ENCODE measurements around the gene TMEM38A. TPM values are rescaled to one million over a fixed set of nuclear protein-coding genes. Genes with fewer than 3 reads are reported as not detected.
"Not testable (repeated sequence)": the region's sequence is repeated elsewhere in the genome, so short reads cannot be mapped to it uniquely, and the experiment has no call there.

TMEM38A gene
- polyA plus RNA-seq, 1 experiment: 1.6 TPM

DNA sequence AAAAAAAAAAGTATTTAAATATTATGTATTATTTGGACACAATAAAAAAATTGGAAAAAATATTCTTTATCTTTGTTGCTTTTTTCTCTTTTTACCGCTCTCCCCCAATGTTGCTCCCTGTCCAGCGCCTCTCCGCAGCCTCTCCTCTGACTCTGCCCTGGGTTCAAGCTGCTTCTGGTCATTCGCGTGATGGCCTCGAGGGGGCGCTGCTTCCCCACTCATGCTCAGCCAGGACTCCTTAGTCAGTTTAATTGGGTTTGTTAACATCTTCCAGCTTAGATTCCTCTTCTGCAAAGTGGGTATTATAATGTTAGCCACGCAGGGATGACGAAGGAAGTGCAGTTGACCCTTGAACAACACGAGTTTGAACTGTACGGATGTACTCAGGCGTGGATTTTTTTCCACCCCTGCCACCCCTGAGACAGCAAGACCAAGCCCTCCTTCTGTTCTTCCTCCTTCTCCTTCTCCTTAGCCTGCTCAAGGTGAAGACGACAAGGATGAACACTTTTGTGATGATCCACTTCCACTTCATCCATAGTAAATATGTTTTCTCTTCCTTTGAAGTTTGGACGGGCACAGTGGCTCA, 53.9 kb downstream of the TMEM38A start:
- no peaks in the 10 kb centered on the region for H3K27me3 ChIP-seq (ENCODE audit: control insufficient read depth, insufficient read depth, low read length)
- no peaks in the 10 kb centered on the region for H3K36me3 ChIP-seq (ENCODE audit: control insufficient read depth, insufficient read depth, low read length)
- TF ChIP-seq, protein P1, sequence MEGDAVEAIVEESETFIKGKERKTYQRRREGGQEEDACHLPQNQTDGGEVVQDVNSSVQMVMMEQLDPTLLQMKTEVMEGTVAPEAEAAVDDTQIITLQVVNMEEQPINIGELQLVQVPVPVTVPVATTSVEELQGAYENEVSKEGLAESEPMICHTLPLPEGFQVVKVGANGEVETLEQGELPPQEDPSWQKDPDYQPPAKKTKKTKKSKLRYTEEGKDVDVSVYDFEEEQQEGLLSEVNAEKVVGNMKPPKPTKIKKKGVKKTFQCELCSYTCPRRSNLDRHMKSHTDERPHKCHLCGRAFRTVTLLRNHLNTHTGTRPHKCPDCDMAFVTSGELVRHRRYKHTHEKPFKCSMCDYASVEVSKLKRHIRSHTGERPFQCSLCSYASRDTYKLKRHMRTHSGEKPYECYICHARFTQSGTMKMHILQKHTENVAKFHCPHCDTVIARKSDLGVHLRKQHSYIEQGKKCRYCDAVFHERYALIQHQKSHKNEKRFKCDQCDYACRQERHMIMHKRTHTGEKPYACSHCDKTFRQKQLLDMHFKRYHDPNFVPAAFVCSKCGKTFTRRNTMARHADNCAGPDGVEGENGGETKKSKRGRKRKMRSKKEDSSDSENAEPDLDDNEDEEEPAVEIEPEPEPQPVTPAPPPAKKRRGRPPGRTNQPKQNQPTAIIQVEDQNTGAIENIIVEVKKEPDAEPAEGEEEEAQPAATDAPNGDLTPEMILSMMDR (IDR thresholded peaks at IDR 0.05; ENCODE audit: insufficient read depth, low read depth, low read length): peak; percentile 91
- DNase-seq (ENCODE audit: low read depth): no peak
- ChIA-PET POLR2A (no interaction called here), CTCF (interaction anchor here (0.6 to 2.1 kb wide), 17 partner anchors 8 to 449 kb away, joined by 3 to 21 read pairs (median 4); no protein-coding TSS in a partner anchor)
- H3K4me3 ChIP-seq (ENCODE audit: low read depth, low read length): no peak overlapping the region

DNA sequence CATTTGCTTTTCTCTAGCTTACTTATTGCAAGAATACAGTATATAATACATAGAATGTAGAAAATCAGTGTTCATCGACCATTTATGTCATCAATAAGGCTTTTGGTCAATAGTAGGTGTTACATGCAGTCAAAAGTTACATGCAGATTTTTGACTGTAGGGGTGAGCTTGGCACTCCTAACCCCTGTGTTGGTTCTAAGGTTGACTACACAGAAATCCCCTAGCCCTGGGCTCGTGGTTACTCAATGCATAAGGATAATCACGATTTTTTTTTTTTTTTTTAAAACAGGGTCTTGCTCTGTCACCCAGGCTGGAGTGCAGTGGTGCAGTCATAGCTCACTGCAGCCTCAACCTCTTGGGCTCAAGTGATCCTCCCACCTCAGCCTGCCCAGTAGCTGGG, 54.7 kb downstream of the TMEM38A start:
- Histone ChIP-seq H3K27me3 (ENCODE audit: control insufficient read depth, insufficient read depth, low read length) (no peaks in the 10 kb centered on the region), H3K4me3 (ENCODE audit: low read depth, low read length) (no peak overlapping the region), H3K36me3 (ENCODE audit: control insufficient read depth, insufficient read depth, low read length) (no peaks in the 10 kb centered on the region)
- ChIA-PET POLR2A (no interaction called here), CTCF (interaction anchor here (1.3 to 2.1 kb wide), 7 partner anchors 10 to 337 kb away, joined by 3 to 21 read pairs (median 7); no protein-coding TSS in a partner anchor)
- TF ChIP-seq, protein P1 (IDR thresholded peaks at IDR 0.05; ENCODE audit: insufficient read depth, low read depth, low read length): no peak
- no peak for DNase-seq (ENCODE audit: low read depth)

GRCh38 chr19:16721051-16721450, 60.1 kb downstream of the TMEM38A start:
- no peaks in the 10 kb centered on the region for H3K36me3 ChIP-seq (ENCODE audit: control insufficient read depth, insufficient read depth, low read length)
- CTCF ChIA-PET: interaction anchor here (1.2 kb wide), 1 partner anchor 12 kb away, joined by 3 read pairs; no protein-coding TSS in a partner anchor
- no peaks in the 10 kb centered on the region for H3K27me3 ChIP-seq (ENCODE audit: control insufficient read depth, insufficient read depth, low read length)
- H3K4me3 ChIP-seq (ENCODE audit: low read depth, low read length): no peak overlapping the region
- POLR2A ChIA-PET: no interaction called here
- no peak for DNase-seq (ENCODE audit: low read depth)
- TF ChIP-seq, protein P1 (IDR thresholded peaks at IDR 0.05; ENCODE audit: insufficient read depth, low read depth, low read length): no peak

DNA sequence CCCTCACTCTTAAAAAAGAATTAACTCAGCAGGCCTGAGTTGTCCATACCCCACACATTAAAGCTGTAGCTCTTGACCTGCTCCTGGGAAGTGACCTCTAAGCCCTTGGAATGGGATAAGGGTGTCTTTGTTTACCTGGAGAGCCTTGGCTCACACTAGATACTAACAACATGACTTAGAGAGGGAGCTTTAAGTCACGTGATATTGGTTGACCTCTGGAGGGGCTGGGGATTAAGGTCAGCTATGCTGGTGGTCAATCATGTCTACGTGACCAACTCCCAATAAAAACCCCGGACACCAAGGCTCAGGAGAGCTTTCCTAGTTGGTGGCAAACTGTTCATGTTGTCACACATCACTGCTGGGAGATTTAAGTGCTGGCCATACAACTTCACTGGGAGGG, 61.7 kb downstream of the TMEM38A start:
- POLR2A ChIA-PET: no interaction called here
- DNase-seq (ENCODE audit: low read depth): no peak
- Histone ChIP-seq H3K36me3 (ENCODE audit: control insufficient read depth, insufficient read depth, low read length) (no peaks in the 10 kb centered on the region), H3K27me3 (ENCODE audit: control insufficient read depth, insufficient read depth, low read length) (no peaks in the 10 kb centered on the region), H3K4me3 (ENCODE audit: low read depth, low read length) (no peak overlapping the region)
- TF ChIP-seq, protein P1 (IDR thresholded peaks at IDR 0.05; ENCODE audit: insufficient read depth, low read depth, low read length): no peak
- CTCF ChIA-PET: interaction anchor here (1.1 to 1.2 kb wide), 2 partner anchors 8 to 50 kb away, joined by 3 read pairs; no protein-coding TSS in a partner anchor

- POLR2A ChIA-PET: no interaction called here
These were observed 66.0 kb downstream of the TMEM38A start for GRCh38 chr19:16726916-16727315.

GRCh38 chr19:16735650-16736266, 74.8 kb downstream of the TMEM38A start:
- POLR2A ChIA-PET; H3K27me3 ChIP-seq (ENCODE audit: control insufficient read depth, insufficient read depth, low read length); H3K4me3 ChIP-seq (ENCODE audit: low read depth, low read length); DNase-seq (ENCODE audit: low read depth); H3K36me3 ChIP-seq (ENCODE audit: control insufficient read depth, insufficient read depth, low read length); CTCF ChIA-PET: not testable (repeated sequence)

More at GRCh38 chr19:16726916-16727315, 66.0 kb downstream of the TMEM38A start:
- peaks cover 2% of the 10 kb centered on the region; the same call in 1 of the 2 replicates for H3K27me3 ChIP-seq (ENCODE audit: control insufficient read depth, insufficient read depth, low read length)
- CTCF ChIA-PET: interaction anchor here (0.6 to 2.5 kb wide), 2 partner anchors 12 to 22 kb away, joined by 4 to 11 read pairs; no protein-coding TSS in a partner anchor
- no peaks in the 10 kb centered on the region for H3K36me3 ChIP-seq (ENCODE audit: control insufficient read depth, insufficient read depth, low read length)
- TF ChIP-seq, protein P1 (IDR thresholded peaks at IDR 0.05; ENCODE audit: insufficient read depth, low read depth, low read length): no peak
- H3K4me3 ChIP-seq (ENCODE audit: low read depth, low read length): no peak overlapping the region
- DNase-seq (ENCODE audit: low read depth): no peak
